Nephron (organoid): ENCODE data around the gene DDX47.

Source experiments
- H3K27ac Mint-ChIP-seq, 3 experiments: 2 replicates each; pipeline ENCODE4 v1.8.0; 2020; ENCODE audit warnings: mixed read lengths in 3 of 3, mild to moderate bottlenecking in 2 of 3, moderate library complexity in 1 of 3
- H3K27me3 Mint-ChIP-seq: 2 replicates; pipeline ENCODE4 v1.8.0; 2021; ENCODE audit warnings: low read depth, mild to moderate bottlenecking, moderate library complexity, mixed read lengths
- H3K36me3 Mint-ChIP-seq: 2 replicates; pipeline ENCODE4 v1.8.0; 2020; ENCODE audit warnings: low read depth, mixed read lengths
- H3K4me1 Mint-ChIP-seq: 2 replicates; pipeline ENCODE4 v1.8.0; 2020; ENCODE audit warnings: mixed read lengths
- H3K4me3 Mint-ChIP-seq, 3 experiments: 2 replicates each; pipeline ENCODE4 v1.8.0; 2020; ENCODE audit warnings: mild to moderate bottlenecking in 3 of 3, mixed read lengths in 3 of 3, moderate library complexity in 2 of 3
- H3K9me3 Mint-ChIP-seq: 2 replicates; pipeline ENCODE4 v1.8.0; 2020; ENCODE audit warnings: mixed read lengths
- TF ChIP-seq, protein P1 (sequence below), 3 experiments: fragments of 200-600 bp; sonication (generic); IDR thresholded peaks; one replicate each; pipeline ENCODE4 v1.5.0; 2021; ENCODE audit warnings: antibody characterized with exemption in 3 of 3; ENCODE audit not compliant: unreplicated experiment in 3 of 3

The DDX47 gene

DNA sequence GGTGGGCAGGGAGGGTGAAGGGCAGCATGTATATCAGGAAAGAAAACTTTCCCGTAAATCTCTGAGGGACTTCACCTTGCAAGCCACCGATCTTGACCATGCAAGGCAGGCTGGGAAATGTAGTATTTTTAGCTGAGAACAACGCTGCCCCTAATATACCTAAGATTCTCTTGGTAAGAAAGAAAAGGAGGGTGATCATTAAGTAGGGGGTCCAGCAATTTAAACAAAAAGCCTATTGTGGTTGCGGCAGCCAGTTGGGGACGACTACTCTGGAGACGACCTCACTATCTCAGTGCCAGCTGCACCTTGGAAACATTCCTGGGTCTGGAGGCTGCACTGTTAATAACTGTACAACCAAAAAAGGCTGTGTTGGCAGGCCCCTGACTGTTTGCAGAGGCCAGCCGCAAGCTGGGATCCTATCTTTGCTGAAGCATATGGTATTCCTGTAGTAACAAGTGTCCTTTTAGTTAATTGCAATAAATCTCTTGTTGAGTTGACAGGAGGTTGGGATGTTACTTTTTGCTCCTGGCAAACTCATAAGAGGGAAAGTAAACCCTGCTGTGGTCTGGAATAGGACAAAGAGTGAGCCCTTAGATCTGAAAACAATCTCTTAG is 21.3 kb upstream of the DDX47 start:
- Mint-ChIP-seq H3K4me1 (peaks cover 51% of the 10 kb centered on the region), H3K27me3 (no peaks in the 10 kb centered on the region), H3K4me3 (peak overlapping the region; percentile 36 to 59 (median 52)), H3K27ac (peak overlapping the region; percentile 96 to 98 (median 98)), H3K36me3 (no peaks in the 10 kb centered on the region), H3K9me3 (no peaks in the 10 kb centered on the region)
- TF ChIP-seq, protein P1, sequence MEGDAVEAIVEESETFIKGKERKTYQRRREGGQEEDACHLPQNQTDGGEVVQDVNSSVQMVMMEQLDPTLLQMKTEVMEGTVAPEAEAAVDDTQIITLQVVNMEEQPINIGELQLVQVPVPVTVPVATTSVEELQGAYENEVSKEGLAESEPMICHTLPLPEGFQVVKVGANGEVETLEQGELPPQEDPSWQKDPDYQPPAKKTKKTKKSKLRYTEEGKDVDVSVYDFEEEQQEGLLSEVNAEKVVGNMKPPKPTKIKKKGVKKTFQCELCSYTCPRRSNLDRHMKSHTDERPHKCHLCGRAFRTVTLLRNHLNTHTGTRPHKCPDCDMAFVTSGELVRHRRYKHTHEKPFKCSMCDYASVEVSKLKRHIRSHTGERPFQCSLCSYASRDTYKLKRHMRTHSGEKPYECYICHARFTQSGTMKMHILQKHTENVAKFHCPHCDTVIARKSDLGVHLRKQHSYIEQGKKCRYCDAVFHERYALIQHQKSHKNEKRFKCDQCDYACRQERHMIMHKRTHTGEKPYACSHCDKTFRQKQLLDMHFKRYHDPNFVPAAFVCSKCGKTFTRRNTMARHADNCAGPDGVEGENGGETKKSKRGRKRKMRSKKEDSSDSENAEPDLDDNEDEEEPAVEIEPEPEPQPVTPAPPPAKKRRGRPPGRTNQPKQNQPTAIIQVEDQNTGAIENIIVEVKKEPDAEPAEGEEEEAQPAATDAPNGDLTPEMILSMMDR (IDR thresholded peaks at IDR 0.05; ENCODE audit: unreplicated experiment in 3 of 3) = no peak

DNA sequence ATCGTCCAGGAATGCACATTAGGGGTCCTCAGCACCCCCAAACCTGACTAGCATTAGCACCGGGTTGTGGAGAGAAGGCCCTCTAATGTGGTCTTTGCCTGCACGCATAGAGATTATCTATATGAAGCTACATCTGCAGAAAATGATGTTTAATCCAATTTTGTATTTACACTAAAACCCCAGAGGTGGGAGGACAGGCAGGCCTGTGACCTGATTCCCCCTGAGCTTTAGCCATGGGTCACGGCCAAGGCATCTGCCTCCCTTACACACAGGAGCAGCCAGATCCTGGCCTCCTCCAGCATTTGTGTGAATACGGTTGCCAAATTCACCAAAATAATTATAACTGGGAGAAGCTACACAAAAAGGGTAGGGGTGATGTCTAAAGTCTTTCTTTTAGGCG is 20.7 kb upstream of the DDX47 start:
- Mint-ChIP-seq H3K9me3 (no peaks in the 10 kb centered on the region), H3K27ac (peak overlapping the region; percentile 96 to 98 (median 98)), H3K36me3 (no peaks in the 10 kb centered on the region), H3K4me3 (peak overlapping the region in 2 of 3 experiments; percentile 52 to 59), H3K4me1 (peaks cover 48% of the 10 kb centered on the region), H3K27me3 (no peaks in the 10 kb centered on the region)
- TF ChIP-seq, protein P1 (IDR thresholded peaks at IDR 0.05; ENCODE audit: unreplicated experiment in 3 of 3) = no peak

DNA sequence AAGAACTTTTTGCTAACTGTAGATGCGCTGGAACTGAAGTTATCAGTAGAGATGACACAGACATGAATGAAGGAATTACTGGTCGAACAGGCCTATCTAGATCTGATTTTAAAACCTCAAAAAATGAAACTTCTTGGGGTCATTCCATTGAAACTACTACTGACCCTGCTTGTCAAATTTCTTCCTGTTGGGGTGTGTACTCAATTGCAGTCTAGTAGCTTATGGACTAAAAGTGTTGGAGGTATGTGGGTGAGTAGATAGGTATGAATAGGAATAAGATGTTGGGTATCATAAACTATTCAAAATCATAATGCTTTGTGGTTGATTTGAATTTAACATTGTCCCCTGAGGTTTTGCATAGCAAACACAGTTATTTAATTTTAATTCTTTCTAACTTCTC is 18.5 kb upstream of the DDX47 start:
- Mint-ChIP-seq H3K27ac (peak overlapping the region; percentile 78 to 90 (median 88)), H3K4me1 (peaks cover 29% of the 10 kb centered on the region)

DNA sequence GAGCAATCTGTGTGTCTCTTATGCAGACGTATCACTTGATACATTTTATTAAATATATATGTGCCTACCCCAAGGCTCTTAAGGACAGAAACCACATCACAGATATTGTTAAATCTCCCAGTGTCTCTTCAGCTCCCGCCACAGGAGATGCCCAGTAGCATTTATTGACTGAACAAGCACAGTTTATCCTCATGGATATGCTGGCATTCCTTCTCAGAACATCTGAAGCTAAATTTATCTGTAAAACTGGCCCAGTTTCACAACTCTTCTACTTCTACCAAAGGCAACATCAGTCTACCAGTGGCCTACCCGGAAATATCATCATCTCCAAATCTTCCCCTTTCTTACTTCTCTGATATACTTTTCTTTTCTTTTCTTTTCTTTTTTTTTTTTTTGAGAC is 17.0 kb upstream of the DDX47 start:
- Mint-ChIP-seq H3K4me1 (peaks cover 21% of the 10 kb centered on the region), H3K36me3 (no peaks in the 10 kb centered on the region), H3K9me3 (no peaks in the 10 kb centered on the region), H3K4me3 (no peak overlapping the region), H3K27ac (peak overlapping the region; percentile 40 to 79 (median 71)), H3K27me3 (no peaks in the 10 kb centered on the region)
- TF ChIP-seq, protein P1 (IDR thresholded peaks at IDR 0.05; ENCODE audit: unreplicated experiment in 3 of 3) = no peak

More for the DNA sequence above, 18.5 kb upstream of the DDX47 start:
- no peaks in the 10 kb centered on the region for H3K27me3 Mint-ChIP-seq
- H3K36me3 Mint-ChIP-seq = no peaks in the 10 kb centered on the region
- TF ChIP-seq, protein P1 (IDR thresholded peaks at IDR 0.05; ENCODE audit: unreplicated experiment in 3 of 3) = no peak
- H3K9me3 Mint-ChIP-seq = no peaks in the 10 kb centered on the region
- H3K4me3 Mint-ChIP-seq = no peak overlapping the region

DNA sequence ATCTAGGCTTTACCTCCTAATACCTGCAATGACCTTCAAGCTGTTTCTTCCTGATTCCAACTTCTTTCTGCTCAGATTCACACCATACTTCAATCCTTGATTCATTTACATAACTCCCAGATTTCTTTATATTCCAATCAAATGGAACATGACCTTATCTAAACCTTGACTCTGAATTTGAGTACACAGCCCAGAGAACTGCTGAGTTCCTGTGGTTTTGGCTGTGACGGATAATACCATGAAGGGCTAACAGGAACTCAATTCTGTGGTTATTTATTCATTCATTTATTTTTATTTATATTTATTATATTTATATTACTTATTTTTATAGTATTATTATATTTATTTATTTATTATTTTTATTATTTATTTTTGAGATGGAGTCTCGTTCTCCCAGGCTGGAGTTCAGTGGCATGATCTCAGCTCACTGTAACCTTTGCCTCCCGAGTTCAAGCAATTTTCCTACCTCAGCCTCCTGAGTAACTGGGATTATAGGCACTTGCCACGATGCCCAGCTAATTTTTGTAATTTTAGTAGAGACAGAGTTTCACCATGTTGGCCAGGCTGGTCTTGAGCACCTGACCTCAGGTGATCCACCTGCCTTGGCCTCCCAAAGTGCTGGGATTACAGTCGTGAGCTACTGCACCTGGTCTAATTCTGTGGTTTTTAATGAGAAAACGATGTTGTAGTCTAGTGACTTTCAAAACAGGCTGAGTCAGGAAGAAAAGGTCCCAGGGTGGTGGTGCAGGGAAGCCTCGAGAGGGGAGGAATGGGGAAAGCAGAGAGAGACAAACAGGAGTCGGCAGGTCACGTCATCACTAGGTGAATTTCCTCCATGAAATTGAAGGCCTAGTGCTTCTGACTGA is 16.0 kb upstream of the DDX47 start:
- Mint-ChIP-seq H3K9me3 (no peaks in the 10 kb centered on the region), H3K4me1 (peaks cover 14% of the 10 kb centered on the region), H3K27ac (peak overlapping the region in 2 of 3 experiments; percentile 13 to 51), H3K4me3 (no peak overlapping the region), H3K27me3 (no peaks in the 10 kb centered on the region), H3K36me3 (no peaks in the 10 kb centered on the region)
- TF ChIP-seq, protein P1 (IDR thresholded peaks at IDR 0.05; ENCODE audit: unreplicated experiment in 3 of 3) = no peak
